ENCODE measurements around the gene ACOXL. TPM values are rescaled to one million over a fixed set of nuclear protein-coding genes. Genes with fewer than 3 reads are reported as not detected.
A peak's percentile ranks its signal among the peaks of the same experiment; 100 is the strongest.

The ACOXL gene
- total and polyA plus RNA-seq, 9 of the 15 experiments (the other 6 are each of a cell fraction or from before 2014, with no cell fraction given) = 0.31 to 0.56 TPM; not detected in 7

DNA sequence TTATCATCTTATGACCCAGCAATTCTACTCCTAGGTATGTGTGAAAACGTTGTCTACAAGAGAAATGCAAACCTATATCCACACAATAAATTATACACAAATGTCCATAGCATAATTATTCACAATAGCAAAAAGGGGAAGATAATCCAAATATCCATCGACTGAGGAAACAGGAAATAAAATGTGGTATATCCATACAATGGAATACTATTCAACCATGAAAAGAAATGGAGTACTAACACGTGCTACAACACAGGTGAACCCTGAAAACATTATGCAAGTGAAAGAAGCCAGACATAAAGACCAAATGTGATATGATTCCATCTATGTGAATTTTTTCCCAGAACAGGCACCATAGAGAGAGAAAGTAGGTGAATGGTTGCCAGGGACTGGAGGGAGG, 72.1 kb downstream of the ACOXL start:
- H3K27me3 ChIP-seq (ENCODE audit: control insufficient read depth in 2 of 2, insufficient read depth in 2 of 2, low read length in 2 of 2) = peaks cover 10 to 54% of the 10 kb centered on the region in 2 experiments
- POLR2A ChIA-PET = no interaction called here
- TF ChIP-seq ZNF143 (CRISPR knock-in tag; IDR thresholded peaks at IDR 0.05) (no peak), ZNF146 (CRISPR knock-in tag; IDR thresholded peaks at IDR 0.05; ENCODE audit: unreplicated experiment) (peak; percentile 7), PRPF4 (IDR thresholded peaks at IDR 0.05; ENCODE audit: insufficient read depth, low read depth, low read length, poor library complexity, severe bottlenecking) (no peak), NKRF (IDR thresholded peaks at IDR 0.05; ENCODE audit: borderline replicate concordance) (no peak), SMAD2 (IDR thresholded peaks at IDR 0.05; ENCODE audit: low read depth, low read length) (no peak)

More for the DNA sequence above, 72.1 kb downstream of the ACOXL start:
- H3K9me1 ChIP-seq (ENCODE audit: control insufficient read depth, insufficient read depth, low read length) = no peaks in the 10 kb centered on the region
- no peak overlapping the region for H3K9ac ChIP-seq (ENCODE audit: insufficient read depth in 1 of 2, low read depth in 2 of 2, low read length in 2 of 2)
- H4K20me1 ChIP-seq (replicated peaks; ENCODE audit: control insufficient read depth, insufficient read depth, low read length) = no peaks in the 10 kb centered on the region
- H3K4me2 ChIP-seq (ENCODE audit: insufficient read depth, low read length) = no peak overlapping the region
- CTCF ChIA-PET (ENCODE audit: low intra/inter-chr PET ratio) = no interaction called here
- H3K27ac ChIP-seq (ENCODE audit: extremely low read depth, low read depth, low read length) = no peak overlapping the region
- H3K4me3 ChIP-seq = no peak overlapping the region
- intact Hi-C loops (cut with micrococcal nuclease) (no loop called here), in situ Hi-C loops (cut with MboI) (loop anchor here (25.0 kb wide), 1 partner anchor 908 kb away; no protein-coding TSS in a partner anchor)
- no peaks in the 10 kb centered on the region for H3K36me3 ChIP-seq (ENCODE audit: control insufficient read depth, insufficient read depth, low read length)
- no peak for ATAC-seq
- WGBS (ENCODE audit: insufficient coverage, low coverage, missing lambda C conversion rate) = 2% methylated on average over 3 of the region's 3 CpGs
- no peaks in the 10 kb centered on the region for H3K79me2 ChIP-seq (ENCODE audit: control insufficient read depth, insufficient read depth, low read length)
- H3K9me3 ChIP-seq (replicated peaks; ENCODE audit: control insufficient read depth, insufficient read depth, low read depth, low read length) = peaks cover 5% of the 10 kb centered on the region; the same call in 1 of the 2 replicates
- no peak overlapping the region for H2AFZ ChIP-seq (ENCODE audit: low read depth, low read length)
- BruUV-seq (replicated peaks) = no TSS peak
- no peak for FAIRE-seq
- no peaks in the 10 kb centered on the region for H3K4me1 ChIP-seq (replicated peaks in 1 of 2; ENCODE audit: control insufficient read depth in 2 of 2, insufficient read depth in 2 of 2, low read length in 2 of 2)
- DNase-seq (ENCODE audit: extremely low read depth in 1 of 4, low spot score in 3 of 4) = no peak

All from K562 (cell line).